Measurements from ENCODE around the gene KIF1B. TPM values are rescaled to one million over a fixed set of nuclear protein-coding genes. Genes with fewer than 3 reads are reported as not detected.
"Not testable (repeated sequence)": the region's sequence is repeated elsewhere in the genome, so short reads cannot be mapped to it uniquely, and the experiment has no call there.

KIF1B gene
- total RNA-seq, 1 donor from 2014 or later = 210 TPM

- no peak for DNase-seq
These were observed 26.2 kb downstream of the KIF1B start for GRCh38 chr1:10236405-10237156.

- DNase-seq = no peak
These were observed 26.8 kb downstream of the KIF1B start for GRCh38 chr1:10237157-10237539.

GRCh38 chr1:10242135-10242534, 31.8 kb downstream of the KIF1B start:
- DNase-seq = no peak

GRCh38 chr1:10242811-10243210, 32.4 kb downstream of the KIF1B start:
- no peak for DNase-seq

GRCh38 chr1:10245674-10246073, 35.3 kb downstream of the KIF1B start:
- DNase-seq = no peak

- no peak for DNase-seq
These were observed 39.6 kb downstream of the KIF1B start for GRCh38 chr1:10249808-10250457.

- no peak for DNase-seq
These were observed 40.3 kb downstream of the KIF1B start for GRCh38 chr1:10250663-10251062.

- DNase-seq = not testable (repeated sequence)
These were observed 41.1 kb downstream of the KIF1B start for GRCh38 chr1:10251325-10252108.

- no peak for DNase-seq
These were observed 42.1 kb downstream of the KIF1B start for GRCh38 chr1:10252508-10252907.

- no peak for DNase-seq
These were observed 42.8 kb downstream of the KIF1B start for GRCh38 chr1:10253149-10253548.

- DNase-seq = no peak
These were observed 43.4 kb downstream of the KIF1B start for GRCh38 chr1:10253755-10254154.

- DNase-seq = no peak
These were observed 47.5 kb downstream of the KIF1B start for GRCh38 chr1:10257851-10258250.

- DNase-seq = not testable (repeated sequence)
These were observed 49.2 kb downstream of the KIF1B start for GRCh38 chr1:10259547-10259946.

- no peak for DNase-seq
These were observed 53.2 kb downstream of the KIF1B start for GRCh38 chr1:10263450-10264082.

- no peak for DNase-seq
These were observed 54.7 kb downstream of the KIF1B start for GRCh38 chr1:10265027-10265426.

GRCh38 chr1:10265900-10266299, 55.5 kb downstream of the KIF1B start:
- DNase-seq = no peak

GRCh38 chr1:10267319-10267718, 56.9 kb downstream of the KIF1B start:
- no peak for DNase-seq

- no peak for DNase-seq
These were observed 57.6 kb downstream of the KIF1B start for GRCh38 chr1:10267921-10268320.

GRCh38 chr1:10271090-10271489, 60.7 kb downstream of the KIF1B start:
- no peak for DNase-seq

GRCh38 chr1:10271869-10272268, 61.5 kb downstream of the KIF1B start:
- no peak for DNase-seq

GRCh38 chr1:10272274-10272673, 61.9 kb downstream of the KIF1B start:
- no peak for DNase-seq

- no peak for DNase-seq
These were observed 68.5 kb downstream of the KIF1B start for GRCh38 chr1:10278880-10279279.

Measured in occipital lobe (tissue), 2 donors.